GM12875 (cell line): Measurements from ENCODE around the gene NAA40.

Source experiments
- H3K4me3 ChIP-seq: one replicate; pipeline ENCODE4 v1.5.1; 2011; ENCODE audit warnings: low read depth, low read length, control low read depth
- CTCF ChIP-seq: IDR thresholded peaks from 2 replicates; pipeline ENCODE4 v1.5.1; 2011; ENCODE audit warnings: low read depth, mild to moderate bottlenecking, control low read depth, inconsistent platforms, low read length, moderate library complexity, borderline replicate concordance; ENCODE audit not compliant: insufficient read depth

The NAA40 gene

GRCh38 chr11:64000026-64000739, 61.4 kb downstream of the NAA40 start:
- peak overlapping the region; percentile 29 for H3K4me3 ChIP-seq

GRCh38 chr11:64000740-64001483, 62.1 kb downstream of the NAA40 start:
- TF ChIP-seq CTCF: no peak
- no peak overlapping the region for H3K4me3 ChIP-seq

More at GRCh38 chr11:64000026-64000739, 61.4 kb downstream of the NAA40 start:
- peak; percentile 84 for TF ChIP-seq CTCF

- no peak for TF ChIP-seq CTCF
- H3K4me3 ChIP-seq: no peak overlapping the region
Measured at GRCh38 chr11:64001484-64002420, 63.0 kb downstream of the NAA40 start.

- no peak overlapping the region for H3K4me3 ChIP-seq
- no peak for TF ChIP-seq CTCF
Measured at GRCh38 chr11:64003807-64004589, 65.2 kb downstream of the NAA40 start.

- no peak overlapping the region for H3K4me3 ChIP-seq
- no peak for TF ChIP-seq CTCF
Measured at GRCh38 chr11:64004590-64004984, 65.8 kb downstream of the NAA40 start.

GRCh38 chr11:64005691-64006090, 66.9 kb downstream of the NAA40 start:
- no peak overlapping the region for H3K4me3 ChIP-seq
- TF ChIP-seq CTCF: no peak
